ENCODE results near the gene DCTPP1.
A peak's percentile ranks its signal among the peaks of the same experiment; 100 is the strongest.

The DCTPP1 gene

DNA sequence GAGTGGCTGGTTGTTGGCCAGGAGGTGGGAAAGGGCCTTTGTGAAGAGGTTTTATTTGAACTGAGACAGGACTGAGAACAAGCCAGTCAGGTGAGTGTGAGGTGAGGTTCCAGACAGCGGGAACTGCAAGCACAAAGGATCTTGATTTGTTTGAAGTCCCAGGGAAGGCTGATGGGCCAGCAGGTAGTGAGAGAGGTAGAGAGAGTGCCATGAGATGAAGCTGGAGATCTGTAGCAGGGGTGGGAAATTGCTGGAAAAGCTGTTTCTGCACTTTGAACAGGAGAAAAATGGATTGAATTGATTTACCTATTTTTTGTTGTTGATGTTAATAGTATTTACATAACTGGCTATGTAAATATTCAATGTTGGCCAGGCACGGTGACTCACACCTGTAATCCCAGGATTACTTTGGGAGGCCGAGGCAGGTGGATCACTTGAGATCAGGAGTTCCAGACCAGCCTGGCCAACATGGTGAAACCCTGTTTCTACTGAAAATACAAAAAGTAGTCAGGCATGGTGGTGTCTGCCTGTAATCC lies 7.7 kb upstream of the DCTPP1 start:
- TF ChIP-seq, protein P1, sequence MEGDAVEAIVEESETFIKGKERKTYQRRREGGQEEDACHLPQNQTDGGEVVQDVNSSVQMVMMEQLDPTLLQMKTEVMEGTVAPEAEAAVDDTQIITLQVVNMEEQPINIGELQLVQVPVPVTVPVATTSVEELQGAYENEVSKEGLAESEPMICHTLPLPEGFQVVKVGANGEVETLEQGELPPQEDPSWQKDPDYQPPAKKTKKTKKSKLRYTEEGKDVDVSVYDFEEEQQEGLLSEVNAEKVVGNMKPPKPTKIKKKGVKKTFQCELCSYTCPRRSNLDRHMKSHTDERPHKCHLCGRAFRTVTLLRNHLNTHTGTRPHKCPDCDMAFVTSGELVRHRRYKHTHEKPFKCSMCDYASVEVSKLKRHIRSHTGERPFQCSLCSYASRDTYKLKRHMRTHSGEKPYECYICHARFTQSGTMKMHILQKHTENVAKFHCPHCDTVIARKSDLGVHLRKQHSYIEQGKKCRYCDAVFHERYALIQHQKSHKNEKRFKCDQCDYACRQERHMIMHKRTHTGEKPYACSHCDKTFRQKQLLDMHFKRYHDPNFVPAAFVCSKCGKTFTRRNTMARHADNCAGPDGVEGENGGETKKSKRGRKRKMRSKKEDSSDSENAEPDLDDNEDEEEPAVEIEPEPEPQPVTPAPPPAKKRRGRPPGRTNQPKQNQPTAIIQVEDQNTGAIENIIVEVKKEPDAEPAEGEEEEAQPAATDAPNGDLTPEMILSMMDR (IDR thresholded peaks at IDR 0.05), result no peak
- TF ChIP-seq ZFX (IDR thresholded peaks at IDR 0.05; ENCODE audit: borderline replicate concordance), result no peak
- H3K27ac ChIP-seq, result peak overlapping the region; percentile 69

DNA sequence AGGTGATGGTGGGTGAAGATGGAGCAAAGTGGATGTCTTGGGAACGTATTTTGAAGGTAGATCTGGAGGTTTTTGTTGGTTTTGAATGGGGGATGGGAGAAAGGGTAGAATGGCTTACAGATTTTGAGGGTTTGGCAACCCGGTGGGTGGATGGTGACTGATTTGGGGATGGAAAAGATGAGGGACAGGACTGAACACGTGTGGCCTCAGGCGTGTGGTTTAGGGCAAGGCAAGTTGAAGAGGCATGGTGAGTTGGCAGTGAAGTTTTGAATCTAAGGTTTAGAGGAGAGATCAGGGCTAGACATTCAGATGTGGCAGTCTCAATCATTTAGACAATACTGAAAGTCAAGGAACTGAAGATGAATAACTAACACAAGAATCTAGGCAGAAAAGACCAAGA lies 5.0 kb upstream of the DCTPP1 start:
- TF ChIP-seq ZFX (IDR thresholded peaks at IDR 0.05; ENCODE audit: borderline replicate concordance), result no peak
- TF ChIP-seq, protein P1 (IDR thresholded peaks at IDR 0.05), result no peak
- no peak overlapping the region for H3K27ac ChIP-seq

DNA sequence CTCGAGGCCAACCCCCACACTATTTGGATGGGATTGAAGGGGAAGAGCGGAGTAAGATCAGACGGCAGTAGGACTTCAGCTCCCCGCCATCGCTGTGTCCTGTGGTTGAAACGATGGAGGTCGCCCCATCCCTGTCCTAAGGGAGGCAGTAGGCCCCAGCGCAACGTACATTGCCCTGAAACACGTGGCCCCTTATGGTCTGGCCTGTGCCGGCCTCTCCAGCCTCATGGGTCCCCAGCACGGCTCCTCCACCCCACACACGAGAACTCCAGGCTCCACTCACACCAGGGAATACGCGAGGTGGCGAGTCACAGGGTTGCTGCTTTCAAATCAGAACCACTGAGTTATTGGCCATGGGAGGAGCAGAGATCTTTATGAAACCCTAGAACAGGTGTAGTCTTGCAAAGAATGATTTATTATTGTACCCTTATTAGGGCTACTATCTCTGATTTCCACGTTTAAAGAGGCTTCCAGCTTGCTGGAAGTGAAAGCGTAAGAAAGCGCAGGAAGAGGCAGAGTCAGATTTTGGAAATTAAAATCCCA lies 669 bp upstream of the DCTPP1 start:
- peak overlapping the region; percentile 79 for H3K27ac ChIP-seq

GRCh38 chr16:30429418-30429677 lies 482 bp downstream of the DCTPP1 start:
- peak overlapping the region; percentile 79 for H3K27ac ChIP-seq
- TF ChIP-seq, protein P1 (IDR thresholded peaks at IDR 0.05), result no peak
- no peak for TF ChIP-seq ZFX (IDR thresholded peaks at IDR 0.05; ENCODE audit: borderline replicate concordance)

More for the DNA sequence above, 669 bp upstream of the DCTPP1 start:
- TF ChIP-seq, protein P1 (IDR thresholded peaks at IDR 0.05), result peak; percentile 68
- no peak for TF ChIP-seq ZFX (IDR thresholded peaks at IDR 0.05; ENCODE audit: borderline replicate concordance)

DNA sequence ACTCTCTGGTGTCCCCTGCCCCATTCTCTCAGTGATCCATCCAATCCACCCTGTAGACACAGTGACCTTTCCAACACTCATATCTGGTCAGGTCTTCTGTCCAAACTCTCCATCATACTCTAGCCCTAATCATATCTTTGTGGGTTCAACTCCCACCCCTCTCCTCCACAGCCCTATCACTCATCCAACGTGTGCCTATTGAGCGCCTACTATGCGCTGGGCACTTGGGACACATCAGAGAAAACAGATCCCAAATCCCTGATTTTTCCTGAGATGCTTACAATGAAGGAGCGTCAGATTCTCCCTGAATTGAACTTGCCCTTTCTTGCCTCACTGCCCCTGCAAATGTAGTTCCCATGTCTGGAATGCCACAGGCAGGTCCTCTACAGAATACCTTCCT lies 1.8 kb downstream of the DCTPP1 start:
- no peak for TF ChIP-seq ZFX (IDR thresholded peaks at IDR 0.05; ENCODE audit: borderline replicate concordance)
- TF ChIP-seq, protein P1 (IDR thresholded peaks at IDR 0.05), result no peak
- peak overlapping the region; percentile 79 for H3K27ac ChIP-seq

DNA sequence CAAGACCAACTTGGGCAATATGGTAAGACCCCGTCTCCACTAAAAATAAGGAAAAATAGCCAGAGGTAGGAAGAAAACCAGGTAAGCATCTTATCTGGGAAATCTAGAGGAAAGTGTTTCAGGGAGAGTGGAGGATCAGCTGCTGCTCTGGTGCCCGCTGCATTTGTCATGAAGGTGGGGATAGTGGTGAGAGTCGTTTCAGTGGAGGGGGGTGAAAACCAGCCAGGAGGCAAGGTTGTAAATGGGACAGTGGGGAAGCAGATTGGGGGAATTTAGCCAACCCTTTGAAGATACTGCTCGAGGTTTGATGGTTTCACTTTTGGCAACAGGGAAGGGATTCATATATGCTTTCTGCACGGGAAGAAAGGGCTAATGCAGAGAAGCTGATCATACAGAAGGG lies 8.8 kb downstream of the DCTPP1 start:
- TF ChIP-seq, protein P1 (IDR thresholded peaks at IDR 0.05), result no peak
- no peak for TF ChIP-seq ZFX (IDR thresholded peaks at IDR 0.05; ENCODE audit: borderline replicate concordance)
- H3K27ac ChIP-seq, result no peak overlapping the region

- TF ChIP-seq, protein P1 (IDR thresholded peaks at IDR 0.05), result no peak; the same call in none of the 2 replicates
- TF ChIP-seq ZFX (IDR thresholded peaks at IDR 0.05; ENCODE audit: borderline replicate concordance), result no peak
- peak overlapping the region; percentile 88 for H3K27ac ChIP-seq
Observed at GRCh38 chr16:30418350-30419181, 11.3 kb downstream of the DCTPP1 start.
